ENCODE data around the gene GAB3. TPM values are rescaled to one million over a fixed set of nuclear protein-coding genes. Genes with fewer than 3 reads are reported as not detected.
"Not testable (repeated sequence)": the region's sequence is repeated elsewhere in the genome, so short reads cannot be mapped to it uniquely, and the experiment has no call there.

GAB3 gene
- polyA plus RNA-seq, 2 donors, result 0.56 to 0.57 TPM

- 45 to 68% methylated on average over 7 of the region's 7 CpGs for WGBS, 2 donors
- H3K27ac ChIP-seq (ENCODE audit: low read depth in 2 of 2, low read length in 1 of 2), result no peak overlapping the region
- H3K9me3 ChIP-seq (ENCODE audit: control insufficient read depth in 2 of 2, insufficient read depth in 1 of 2, low read depth in 1 of 2, low read length in 1 of 2), result no peaks in the 10 kb centered on the region
- no peak overlapping the region for H3K4me3 ChIP-seq (ENCODE audit: low read depth in 1 of 2, low read length in 2 of 2)
- H3K36me3 ChIP-seq (ENCODE audit: control insufficient read depth in 2 of 2, insufficient read depth in 2 of 2, low read length in 1 of 2), result no peaks in the 10 kb centered on the region
- H3K4me1 ChIP-seq (ENCODE audit: control insufficient read depth in 2 of 2, insufficient read depth in 2 of 2, low read length in 1 of 2), result no peaks in the 10 kb centered on the region
- peaks cover 0 to 2% of the 10 kb centered on the region in 2 donors for H3K27me3 ChIP-seq (ENCODE audit: control insufficient read depth in 1 of 2, insufficient read depth in 2 of 2, low read length in 2 of 2)
These were observed 37.8 kb downstream of the GAB3 start for GRCh38 chrX:154712781-154713740.

- Histone ChIP-seq H3K4me3 (ENCODE audit: low read depth in 1 of 2, low read length in 2 of 2) (no peak overlapping the region), H3K27ac (ENCODE audit: low read depth in 2 of 2, low read length in 1 of 2) (no peak overlapping the region), H3K4me1 (ENCODE audit: control insufficient read depth in 2 of 2, insufficient read depth in 2 of 2, low read length in 1 of 2) (no peaks in the 10 kb centered on the region), H3K36me3 (ENCODE audit: control insufficient read depth in 2 of 2, insufficient read depth in 2 of 2, low read length in 1 of 2) (no peaks in the 10 kb centered on the region), H3K9me3 (ENCODE audit: control insufficient read depth in 2 of 2, insufficient read depth in 1 of 2, low read depth in 1 of 2, low read length in 1 of 2) (no peaks in the 10 kb centered on the region), H3K27me3 (ENCODE audit: control insufficient read depth in 1 of 2, insufficient read depth in 2 of 2, low read length in 2 of 2) (peaks cover 0 to 2% of the 10 kb centered on the region in 2 donors)
- 37 to 81% methylated on average over 1 of the region's 1 CpG for WGBS, 2 donors
These were observed 39.6 kb downstream of the GAB3 start for GRCh38 chrX:154711264-154711663.

GRCh38 chrX:154710309-154710708 is 40.6 kb downstream of the GAB3 start:
- no peak overlapping the region for H3K27ac ChIP-seq (ENCODE audit: low read depth in 2 of 2, low read length in 1 of 2)
- no peaks in the 10 kb centered on the region for H3K9me3 ChIP-seq (ENCODE audit: control insufficient read depth in 2 of 2, insufficient read depth in 1 of 2, low read depth in 1 of 2, low read length in 1 of 2)
- no peaks in the 10 kb centered on the region for H3K36me3 ChIP-seq (ENCODE audit: control insufficient read depth in 2 of 2, insufficient read depth in 2 of 2, low read length in 1 of 2)
- no peaks in the 10 kb centered on the region for H3K4me1 ChIP-seq (ENCODE audit: control insufficient read depth in 2 of 2, insufficient read depth in 2 of 2, low read length in 1 of 2)
- H3K4me3 ChIP-seq (ENCODE audit: low read depth in 1 of 2, low read length in 2 of 2), result no peak overlapping the region
- peaks cover 0 to 2% of the 10 kb centered on the region in 2 donors for H3K27me3 ChIP-seq (ENCODE audit: control insufficient read depth in 1 of 2, insufficient read depth in 2 of 2, low read length in 2 of 2)
- WGBS, 2 donors, result 52 to 79% methylated on average over 4 of the region's 4 CpGs

GRCh38 chrX:154698630-154699248 is 52.1 kb downstream of the GAB3 start:
- Histone ChIP-seq H3K4me1 (ENCODE audit: control insufficient read depth in 2 of 2, insufficient read depth in 2 of 2, low read length in 1 of 2) (no peaks in the 10 kb centered on the region), H3K9me3 (ENCODE audit: control insufficient read depth in 2 of 2, insufficient read depth in 1 of 2, low read depth in 1 of 2, low read length in 1 of 2) (no peaks in the 10 kb centered on the region), H3K36me3 (ENCODE audit: control insufficient read depth in 2 of 2, insufficient read depth in 2 of 2, low read length in 1 of 2) (no peaks in the 10 kb centered on the region), H3K27me3 (ENCODE audit: control insufficient read depth in 1 of 2, insufficient read depth in 2 of 2, low read length in 2 of 2) (no peaks in the 10 kb centered on the region), H3K4me3 (ENCODE audit: low read depth in 1 of 2, low read length in 2 of 2) (no peak overlapping the region), H3K27ac (ENCODE audit: low read depth in 2 of 2, low read length in 1 of 2) (no peak overlapping the region)
- 70 to 85% methylated on average over 6 of the region's 6 CpGs for WGBS, 2 donors

- Histone ChIP-seq H3K36me3 (ENCODE audit: control insufficient read depth in 2 of 2, insufficient read depth in 2 of 2, low read length in 1 of 2) (no peaks in the 10 kb centered on the region), H3K9me3 (ENCODE audit: control insufficient read depth in 2 of 2, insufficient read depth in 1 of 2, low read depth in 1 of 2, low read length in 1 of 2) (no peaks in the 10 kb centered on the region), H3K27ac (ENCODE audit: low read depth in 2 of 2, low read length in 1 of 2) (no peak overlapping the region), H3K4me3 (ENCODE audit: low read depth in 1 of 2, low read length in 2 of 2) (no peak overlapping the region), H3K27me3 (ENCODE audit: control insufficient read depth in 1 of 2, insufficient read depth in 2 of 2, low read length in 2 of 2) (no peaks in the 10 kb centered on the region), H3K4me1 (ENCODE audit: control insufficient read depth in 2 of 2, insufficient read depth in 2 of 2, low read length in 1 of 2) (no peaks in the 10 kb centered on the region)
- WGBS, 2 donors, result 67 to 71% methylated on average over 1 of the region's 1 CpG
These were observed 54.2 kb downstream of the GAB3 start for GRCh38 chrX:154696676-154697045.

- 67% methylated on average over 8 of the region's 8 CpGs for WGBS, 2 donors
- no peaks in the 10 kb centered on the region for H3K36me3 ChIP-seq (ENCODE audit: control insufficient read depth in 2 of 2, insufficient read depth in 2 of 2, low read length in 1 of 2)
These were observed 54.8 kb downstream of the GAB3 start for GRCh38 chrX:154695911-154696675.

GRCh38 chrX:154693394-154693793 is 57.5 kb downstream of the GAB3 start:
- H3K36me3 ChIP-seq (ENCODE audit: control insufficient read depth in 2 of 2, insufficient read depth in 2 of 2, low read length in 1 of 2), result no peaks in the 10 kb centered on the region
- no peaks in the 10 kb centered on the region for H3K4me1 ChIP-seq (ENCODE audit: control insufficient read depth in 2 of 2, insufficient read depth in 2 of 2, low read length in 1 of 2)
- H3K27me3 ChIP-seq (ENCODE audit: control insufficient read depth in 1 of 2, insufficient read depth in 2 of 2, low read length in 2 of 2), result no peaks in the 10 kb centered on the region
- WGBS, 2 donors, result 85 to 87% methylated on average over 3 of the region's 3 CpGs
- H3K9me3 ChIP-seq (ENCODE audit: control insufficient read depth in 2 of 2, insufficient read depth in 1 of 2, low read depth in 1 of 2, low read length in 1 of 2), result no peaks in the 10 kb centered on the region
- H3K27ac ChIP-seq (ENCODE audit: low read depth in 2 of 2, low read length in 1 of 2), result no peak overlapping the region
- H3K4me3 ChIP-seq (ENCODE audit: low read depth in 1 of 2, low read length in 2 of 2), result no peak overlapping the region

More at GRCh38 chrX:154695911-154696675, 54.8 kb downstream of the GAB3 start:
- H3K27me3 ChIP-seq (ENCODE audit: control insufficient read depth in 1 of 2, insufficient read depth in 2 of 2, low read length in 2 of 2), result no peaks in the 10 kb centered on the region
- H3K4me3 ChIP-seq (ENCODE audit: low read depth in 1 of 2, low read length in 2 of 2), result no peak overlapping the region
- no peak overlapping the region for H3K27ac ChIP-seq (ENCODE audit: low read depth in 2 of 2, low read length in 1 of 2)
- no peaks in the 10 kb centered on the region for H3K9me3 ChIP-seq (ENCODE audit: control insufficient read depth in 2 of 2, insufficient read depth in 1 of 2, low read depth in 1 of 2, low read length in 1 of 2)
- no peaks in the 10 kb centered on the region for H3K4me1 ChIP-seq (ENCODE audit: control insufficient read depth in 2 of 2, insufficient read depth in 2 of 2, low read length in 1 of 2)

- H3K4me3 ChIP-seq (ENCODE audit: low read depth in 1 of 2, low read length in 2 of 2); H3K27ac ChIP-seq (ENCODE audit: low read depth in 2 of 2, low read length in 1 of 2); H3K9me3 ChIP-seq (ENCODE audit: control insufficient read depth in 2 of 2, insufficient read depth in 1 of 2, low read depth in 1 of 2, low read length in 1 of 2); H3K36me3 ChIP-seq (ENCODE audit: control insufficient read depth in 2 of 2, insufficient read depth in 2 of 2, low read length in 1 of 2); H3K27me3 ChIP-seq (ENCODE audit: control insufficient read depth in 1 of 2, insufficient read depth in 2 of 2, low read length in 2 of 2); H3K4me1 ChIP-seq (ENCODE audit: control insufficient read depth in 2 of 2, insufficient read depth in 2 of 2, low read length in 1 of 2): not testable (repeated sequence)
- 86 to 93% methylated on average over 2 of the region's 2 CpGs for WGBS, 2 donors
These were observed 60.4 kb downstream of the GAB3 start for GRCh38 chrX:154690438-154690837.

- not testable (repeated sequence) for H3K9me3 ChIP-seq (ENCODE audit: control insufficient read depth in 2 of 2, insufficient read depth in 1 of 2, low read depth in 1 of 2, low read length in 1 of 2); H3K27ac ChIP-seq (ENCODE audit: low read depth in 2 of 2, low read length in 1 of 2); H3K4me1 ChIP-seq (ENCODE audit: control insufficient read depth in 2 of 2, insufficient read depth in 2 of 2, low read length in 1 of 2); H3K36me3 ChIP-seq (ENCODE audit: control insufficient read depth in 2 of 2, insufficient read depth in 2 of 2, low read length in 1 of 2); H3K4me3 ChIP-seq (ENCODE audit: low read depth in 1 of 2, low read length in 2 of 2); H3K27me3 ChIP-seq (ENCODE audit: control insufficient read depth in 1 of 2, insufficient read depth in 2 of 2, low read length in 2 of 2)
These were observed 78.8 kb downstream of the GAB3 start for GRCh38 chrX:154672084-154672483.
